ENCODE data around the gene F13B. TPM values are rescaled to one million over a fixed set of nuclear protein-coding genes. Genes with fewer than 3 reads are reported as not detected.

F13B gene
- total RNA-seq, 1 experiment from 2014 or later: not detected

DNA sequence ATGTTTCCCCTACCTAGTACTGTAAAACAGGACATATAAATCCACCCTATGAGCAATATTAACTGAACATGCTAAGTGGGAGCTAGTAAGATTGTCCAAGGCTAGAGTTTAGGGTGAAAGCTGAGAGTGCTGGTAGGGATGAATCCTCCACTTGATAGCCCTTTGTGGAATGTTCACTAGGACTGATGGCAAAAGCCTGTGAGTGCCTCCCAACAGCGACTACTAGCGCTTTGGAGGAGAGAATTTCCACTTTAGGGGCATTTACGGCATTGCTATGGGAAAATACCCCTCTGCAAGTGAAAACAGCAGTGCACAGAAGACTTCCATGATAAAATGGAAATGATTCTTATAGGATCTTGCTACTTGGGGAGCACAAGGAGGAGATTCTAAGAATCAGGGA lies 53.8 kb downstream of the F13B start:
- no peaks in the 10 kb centered on the region for H3K36me3 Mint-ChIP-seq (ENCODE audit: insufficient read depth, unreplicated experiment)

GRCh38 chr1:197011614-197012013 lies 55.4 kb downstream of the F13B start:
- ChIA-PET POLR2A (no interaction called here), CTCF (no interaction called here)
- DNase-seq (ENCODE audit: unreplicated experiment): no peak
- intact Hi-C loops (cut with micrococcal nuclease): no loop called here
- Mint-ChIP-seq H3K27ac (ENCODE audit: low read depth, unreplicated experiment) (no peak overlapping the region), H3K27me3 (ENCODE audit: insufficient read depth, unreplicated experiment) (no peaks in the 10 kb centered on the region), H3K4me1 (ENCODE audit: insufficient read depth, unreplicated experiment) (no peaks in the 10 kb centered on the region), H3K4me3 (ENCODE audit: unreplicated experiment) (no peak overlapping the region), H3K36me3 (ENCODE audit: insufficient read depth, unreplicated experiment) (no peaks in the 10 kb centered on the region), H3K9me3 (ENCODE audit: unreplicated experiment) (peaks cover 7% of the 10 kb centered on the region)
- TF ChIP-seq, protein P1, sequence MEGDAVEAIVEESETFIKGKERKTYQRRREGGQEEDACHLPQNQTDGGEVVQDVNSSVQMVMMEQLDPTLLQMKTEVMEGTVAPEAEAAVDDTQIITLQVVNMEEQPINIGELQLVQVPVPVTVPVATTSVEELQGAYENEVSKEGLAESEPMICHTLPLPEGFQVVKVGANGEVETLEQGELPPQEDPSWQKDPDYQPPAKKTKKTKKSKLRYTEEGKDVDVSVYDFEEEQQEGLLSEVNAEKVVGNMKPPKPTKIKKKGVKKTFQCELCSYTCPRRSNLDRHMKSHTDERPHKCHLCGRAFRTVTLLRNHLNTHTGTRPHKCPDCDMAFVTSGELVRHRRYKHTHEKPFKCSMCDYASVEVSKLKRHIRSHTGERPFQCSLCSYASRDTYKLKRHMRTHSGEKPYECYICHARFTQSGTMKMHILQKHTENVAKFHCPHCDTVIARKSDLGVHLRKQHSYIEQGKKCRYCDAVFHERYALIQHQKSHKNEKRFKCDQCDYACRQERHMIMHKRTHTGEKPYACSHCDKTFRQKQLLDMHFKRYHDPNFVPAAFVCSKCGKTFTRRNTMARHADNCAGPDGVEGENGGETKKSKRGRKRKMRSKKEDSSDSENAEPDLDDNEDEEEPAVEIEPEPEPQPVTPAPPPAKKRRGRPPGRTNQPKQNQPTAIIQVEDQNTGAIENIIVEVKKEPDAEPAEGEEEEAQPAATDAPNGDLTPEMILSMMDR (IDR thresholded peaks at IDR 0.05; ENCODE audit: unreplicated experiment): no peak
- no TSS peak for BruUV-seq (replicated peaks)

More for the DNA sequence above, 53.8 kb downstream of the F13B start:
- no peaks in the 10 kb centered on the region for H3K27me3 Mint-ChIP-seq (ENCODE audit: insufficient read depth, unreplicated experiment)
- intact Hi-C loops (cut with micrococcal nuclease): no loop called here
- ChIA-PET POLR2A (no interaction called here), CTCF (no interaction called here)
- DNase-seq (ENCODE audit: unreplicated experiment): no peak
- no peaks in the 10 kb centered on the region for H3K4me1 Mint-ChIP-seq (ENCODE audit: insufficient read depth, unreplicated experiment)
- peaks cover 7% of the 10 kb centered on the region for H3K9me3 Mint-ChIP-seq (ENCODE audit: unreplicated experiment)
- no peak overlapping the region for H3K27ac Mint-ChIP-seq (ENCODE audit: low read depth, unreplicated experiment)
- BruUV-seq (replicated peaks): no TSS peak
- no peak overlapping the region for H3K4me3 Mint-ChIP-seq (ENCODE audit: unreplicated experiment)
- TF ChIP-seq, protein P1 (IDR thresholded peaks at IDR 0.05; ENCODE audit: unreplicated experiment): no peak

DNA sequence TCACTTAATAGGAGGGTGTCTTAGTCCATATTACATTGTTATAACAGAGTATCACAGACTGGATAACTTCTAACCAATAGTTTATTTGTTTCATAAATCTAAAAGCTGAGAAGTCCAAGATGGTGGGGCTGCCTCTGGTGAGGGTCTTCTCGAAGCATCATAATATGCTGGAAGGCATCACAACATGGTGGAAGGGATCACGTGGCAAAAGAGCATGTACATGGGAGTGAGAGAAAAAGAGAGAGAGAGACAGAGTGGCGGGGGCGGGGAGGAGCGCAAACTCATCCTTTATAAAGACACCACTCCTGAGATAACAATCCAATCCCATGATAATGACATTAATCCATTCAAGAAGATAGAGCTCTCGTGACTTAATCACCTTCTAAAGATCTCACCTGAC lies 58.2 kb downstream of the F13B start:
- CTCF ChIA-PET: no interaction called here
- H3K27ac Mint-ChIP-seq (ENCODE audit: low read depth, unreplicated experiment): no peak overlapping the region

GRCh38 chr1:197003132-197003531 lies 63.9 kb downstream of the F13B start:
- H3K4me3 Mint-ChIP-seq (ENCODE audit: unreplicated experiment): no peak overlapping the region
- no peak for DNase-seq (ENCODE audit: unreplicated experiment)
- no peaks in the 10 kb centered on the region for H3K27me3 Mint-ChIP-seq (ENCODE audit: insufficient read depth, unreplicated experiment)
- intact Hi-C loops (cut with micrococcal nuclease): no loop called here
- no peaks in the 10 kb centered on the region for H3K9me3 Mint-ChIP-seq (ENCODE audit: unreplicated experiment)
- ChIA-PET CTCF (no interaction called here), POLR2A (no interaction called here)
- no peak overlapping the region for H3K27ac Mint-ChIP-seq (ENCODE audit: low read depth, unreplicated experiment)
- no peaks in the 10 kb centered on the region for H3K36me3 Mint-ChIP-seq (ENCODE audit: insufficient read depth, unreplicated experiment)
- TF ChIP-seq, protein P1 (IDR thresholded peaks at IDR 0.05; ENCODE audit: unreplicated experiment): no peak
- no peaks in the 10 kb centered on the region for H3K4me1 Mint-ChIP-seq (ENCODE audit: insufficient read depth, unreplicated experiment)
- no TSS peak for BruUV-seq (replicated peaks)

More for the DNA sequence above, 58.2 kb downstream of the F13B start:
- H3K9me3 Mint-ChIP-seq (ENCODE audit: unreplicated experiment): peaks cover 7% of the 10 kb centered on the region
- TF ChIP-seq, protein P1 (IDR thresholded peaks at IDR 0.05; ENCODE audit: unreplicated experiment): no peak
- no peak overlapping the region for H3K4me3 Mint-ChIP-seq (ENCODE audit: unreplicated experiment)
- H3K36me3 Mint-ChIP-seq (ENCODE audit: insufficient read depth, unreplicated experiment): no peaks in the 10 kb centered on the region
- POLR2A ChIA-PET: interaction anchor here (0.6 kb wide), 1 partner anchor 352 kb away, joined by 4 read pairs; no protein-coding TSS in a partner anchor
- DNase-seq (ENCODE audit: unreplicated experiment): no peak
- no peaks in the 10 kb centered on the region for H3K27me3 Mint-ChIP-seq (ENCODE audit: insufficient read depth, unreplicated experiment)
- intact Hi-C loops (cut with micrococcal nuclease): no loop called here
- H3K4me1 Mint-ChIP-seq (ENCODE audit: insufficient read depth, unreplicated experiment): no peaks in the 10 kb centered on the region
- no TSS peak for BruUV-seq (replicated peaks)

Data from MCF 10A (cell line).